Retinal pigment epithelial cell (primary cell): Measurements from ENCODE around the gene IQCE.
A peak's percentile ranks its signal among the peaks of the same experiment; 100 is the strongest.

ENCODE experiments used
- DNase-seq: peaks from one replicate; pipeline ENCODE4 v3.0.0-alpha.2; 2010; ENCODE audit warnings: low read depth
- H3K4me3 ChIP-seq: 2 replicates; pipeline ENCODE4 v1.5.1; 2011; ENCODE audit warnings: mild to moderate bottlenecking, low read length, control low read depth, moderate library complexity
- TF ChIP-seq, protein P1 (sequence below): conservative IDR thresholded peaks from 2 replicates; pipeline ENCODE4 v1.5.1; 2011; ENCODE audit warnings: low read depth, low read length, control low read depth, inconsistent platforms

Gene IQCE

DNA sequence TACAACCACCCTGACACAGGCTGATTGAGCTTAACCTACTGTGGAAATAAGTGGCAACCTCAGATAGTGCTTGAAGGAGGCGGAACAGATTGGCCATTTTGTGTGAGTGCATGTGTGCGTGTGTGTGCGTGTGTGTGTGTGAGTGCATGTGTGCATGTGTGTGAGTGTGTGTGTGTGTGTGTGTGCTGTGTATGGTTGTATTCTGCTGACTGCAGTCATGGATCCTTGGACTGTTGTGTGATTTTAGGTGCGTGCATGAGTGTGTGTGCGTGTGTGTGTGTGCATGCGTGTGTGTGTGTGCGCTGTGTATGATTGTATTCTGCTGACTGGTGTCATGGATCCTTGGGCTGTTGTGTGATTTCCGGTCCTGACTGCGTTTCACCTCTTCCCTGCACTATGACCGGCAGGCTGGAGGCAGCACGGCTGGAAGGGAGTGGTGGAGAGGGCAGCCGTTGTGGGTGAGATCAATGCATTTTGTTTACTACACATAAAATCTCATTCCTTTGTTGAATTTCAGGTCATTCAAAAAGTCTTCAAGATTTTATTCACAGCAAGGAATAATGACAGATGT, 6.3 kb downstream of the IQCE start:
- H3K4me3 ChIP-seq = no peak overlapping the region
- DNase-seq = no peak
- TF ChIP-seq, protein P1, sequence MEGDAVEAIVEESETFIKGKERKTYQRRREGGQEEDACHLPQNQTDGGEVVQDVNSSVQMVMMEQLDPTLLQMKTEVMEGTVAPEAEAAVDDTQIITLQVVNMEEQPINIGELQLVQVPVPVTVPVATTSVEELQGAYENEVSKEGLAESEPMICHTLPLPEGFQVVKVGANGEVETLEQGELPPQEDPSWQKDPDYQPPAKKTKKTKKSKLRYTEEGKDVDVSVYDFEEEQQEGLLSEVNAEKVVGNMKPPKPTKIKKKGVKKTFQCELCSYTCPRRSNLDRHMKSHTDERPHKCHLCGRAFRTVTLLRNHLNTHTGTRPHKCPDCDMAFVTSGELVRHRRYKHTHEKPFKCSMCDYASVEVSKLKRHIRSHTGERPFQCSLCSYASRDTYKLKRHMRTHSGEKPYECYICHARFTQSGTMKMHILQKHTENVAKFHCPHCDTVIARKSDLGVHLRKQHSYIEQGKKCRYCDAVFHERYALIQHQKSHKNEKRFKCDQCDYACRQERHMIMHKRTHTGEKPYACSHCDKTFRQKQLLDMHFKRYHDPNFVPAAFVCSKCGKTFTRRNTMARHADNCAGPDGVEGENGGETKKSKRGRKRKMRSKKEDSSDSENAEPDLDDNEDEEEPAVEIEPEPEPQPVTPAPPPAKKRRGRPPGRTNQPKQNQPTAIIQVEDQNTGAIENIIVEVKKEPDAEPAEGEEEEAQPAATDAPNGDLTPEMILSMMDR = no peak

DNA sequence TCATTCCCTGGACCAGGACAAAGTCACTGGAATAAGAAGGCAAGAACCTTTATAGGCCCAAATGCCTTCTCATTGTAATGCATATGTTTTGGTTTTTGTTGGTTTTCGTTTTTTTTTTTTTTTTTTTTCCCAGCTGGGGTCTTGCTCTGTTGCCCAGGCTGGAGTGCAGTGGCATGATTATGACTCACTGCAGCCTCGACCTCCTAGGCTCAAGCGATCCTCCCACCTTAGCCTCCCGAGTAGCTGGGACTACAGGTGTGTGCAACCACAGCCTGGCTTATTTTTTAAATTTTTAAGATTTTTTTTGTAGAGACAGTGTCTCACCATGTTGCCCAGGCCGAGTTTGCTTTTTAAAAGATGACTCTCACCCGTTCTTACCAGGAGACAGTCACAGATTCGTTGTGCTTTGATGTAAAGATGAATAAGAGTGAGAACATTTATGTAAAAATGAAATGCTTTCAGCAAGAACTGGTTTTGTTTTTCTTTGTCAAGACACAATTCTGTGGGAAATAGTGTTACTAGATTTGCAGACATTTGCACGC, 7.6 kb downstream of the IQCE start:
- no peak overlapping the region for H3K4me3 ChIP-seq
- no peak for DNase-seq
- TF ChIP-seq, protein P1 = no peak

DNA sequence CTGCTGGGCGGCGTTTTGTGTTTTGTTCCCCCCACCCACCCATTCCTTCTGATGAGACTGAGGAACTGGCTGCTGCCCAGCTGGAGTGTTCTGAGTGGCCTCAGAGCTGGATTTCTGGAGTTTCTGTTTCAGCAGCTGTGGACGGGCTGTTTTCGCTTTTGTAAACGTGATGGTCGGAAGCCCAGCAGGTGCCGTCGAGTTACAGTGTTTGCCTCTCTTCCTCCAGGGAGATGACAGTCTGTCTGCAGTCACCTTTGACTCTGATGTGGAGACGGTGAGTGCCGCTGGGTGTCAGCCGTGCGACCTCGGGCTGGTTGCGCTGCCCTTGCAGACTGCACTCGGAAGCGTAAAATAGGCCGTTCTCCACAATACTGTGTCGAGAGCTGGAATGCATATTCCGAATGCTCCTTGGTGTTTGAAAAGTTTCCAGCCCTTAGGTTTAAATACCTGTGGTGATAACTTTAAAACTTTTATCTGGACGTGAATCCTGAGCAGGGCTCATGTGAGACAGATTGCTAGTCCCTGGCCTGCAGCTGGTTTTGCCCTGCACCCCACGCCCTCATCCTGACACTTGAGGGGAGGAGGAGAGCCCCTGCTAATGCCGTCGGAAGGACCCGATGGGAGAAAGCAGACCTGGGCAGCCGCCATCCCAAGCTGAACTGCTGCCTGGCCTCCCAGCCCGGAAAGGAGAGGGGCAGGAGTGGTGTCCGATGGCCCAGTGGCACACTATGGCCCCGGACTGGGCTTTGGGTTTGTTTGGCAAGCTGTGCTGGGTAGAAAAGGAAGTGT, 8.3 kb downstream of the IQCE start:
- H3K4me3 ChIP-seq = no peak overlapping the region
- TF ChIP-seq, protein P1 = no peak
- no peak for DNase-seq

DNA sequence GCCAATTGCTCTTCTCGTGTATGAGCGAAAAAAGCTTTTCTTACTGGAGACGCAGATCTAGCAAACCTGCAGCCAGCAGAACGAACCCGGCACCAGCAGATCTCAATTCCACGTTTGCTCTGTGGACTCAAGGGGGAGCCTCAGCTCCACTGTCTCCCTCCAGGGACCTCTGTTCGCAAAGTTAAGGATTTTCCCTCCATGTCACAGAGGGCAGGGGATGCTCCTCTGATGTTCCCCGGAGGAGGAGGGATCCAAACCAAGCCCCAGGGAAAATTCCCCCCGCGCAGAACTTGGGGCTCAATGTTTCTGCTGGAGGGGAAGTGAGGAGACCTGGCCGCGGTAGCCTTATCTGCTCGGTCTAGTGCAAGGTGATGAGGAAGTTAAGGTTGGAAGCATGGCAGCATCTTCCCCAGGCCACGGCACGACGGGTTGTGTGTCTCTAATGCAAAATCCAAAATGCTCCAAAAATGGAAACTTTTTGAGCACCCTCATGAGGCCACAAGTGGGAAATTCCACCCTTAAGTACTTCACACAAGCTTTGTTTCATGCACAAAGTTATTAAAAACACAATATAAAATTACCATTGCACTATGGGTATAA, 9.0 kb downstream of the IQCE start:
- no peak for DNase-seq
- no peak overlapping the region for H3K4me3 ChIP-seq
- TF ChIP-seq, protein P1 = peak; percentile 66

DNA sequence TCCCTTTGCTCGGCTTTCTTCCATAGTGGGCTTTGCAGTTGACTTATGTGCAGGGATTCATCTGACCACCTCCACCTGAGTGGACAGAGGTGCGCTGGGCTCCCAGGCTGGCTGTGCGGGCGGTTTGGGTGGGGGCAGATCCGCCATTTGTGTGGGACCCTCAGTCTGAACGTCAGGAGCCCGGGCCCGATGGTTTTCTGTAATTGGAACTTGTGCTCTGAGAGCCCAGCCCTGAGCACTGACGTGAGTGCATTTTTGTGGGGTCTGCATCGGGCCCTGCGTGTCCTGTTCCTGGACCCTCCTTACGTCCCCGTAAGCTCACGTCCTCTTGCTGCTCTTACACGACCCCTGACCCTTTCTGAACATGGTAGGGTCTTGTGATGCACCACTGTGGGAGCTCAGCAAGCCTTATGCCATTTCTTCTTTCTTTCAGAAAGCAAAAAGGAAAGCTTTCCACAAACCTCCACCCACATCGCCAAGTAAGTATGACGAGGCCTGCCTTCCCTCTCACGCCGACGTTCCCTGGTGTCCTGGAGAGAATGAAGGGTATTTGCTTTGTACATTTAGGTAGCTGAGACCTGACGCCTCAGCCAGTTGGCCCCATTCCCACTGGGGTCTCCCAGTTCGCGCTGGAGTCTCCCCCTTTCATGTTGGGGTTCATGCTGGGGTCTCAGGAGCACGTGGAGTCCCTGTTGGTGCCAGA, 9.9 kb downstream of the IQCE start:
- TF ChIP-seq, protein P1 = no peak
- DNase-seq = no peak
- H3K4me3 ChIP-seq = no peak overlapping the region

DNA sequence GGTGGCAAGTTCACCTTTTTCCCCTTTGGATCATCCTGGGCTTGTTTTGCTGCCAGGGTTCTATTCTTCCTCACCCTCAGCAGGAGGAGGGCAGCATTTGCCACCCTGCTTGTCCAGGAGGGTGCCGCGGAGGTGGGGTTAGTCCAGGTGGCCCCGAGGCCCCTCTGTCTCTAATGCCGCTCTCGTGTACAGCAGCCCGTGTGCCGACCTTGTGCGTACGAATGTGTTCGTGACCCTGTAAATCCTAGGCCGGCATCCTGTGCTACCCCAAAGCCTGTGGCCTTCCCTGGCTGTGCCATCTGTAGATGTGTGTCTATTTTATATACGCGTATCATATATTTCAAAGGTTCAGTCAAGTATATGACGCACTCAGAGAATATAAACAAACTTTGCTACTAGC, 10.6 kb downstream of the IQCE start:
- TF ChIP-seq, protein P1 = no peak

More for the DNA sequence above, 10.6 kb downstream of the IQCE start:
- no peak overlapping the region for H3K4me3 ChIP-seq
- DNase-seq = no peak
